GM18502 (cell line): ENCODE measurements around the gene MS4A6E.
"Not testable (repeated sequence)": the region's sequence is repeated elsewhere in the genome, so short reads cannot be mapped to it uniquely, and the experiment has no call there.

Experiments used
- ATAC-seq: cut with Tn5 transposase; IDR thresholded peaks from one replicate; pipeline ENCODE4 v1.9.1; 2021; ENCODE audit warnings: mild to moderate bottlenecking; ENCODE audit not compliant: unreplicated experiment, poor library complexity

The MS4A6E gene

GRCh38 chr11:60334005-60334620, 7.1 kb downstream of the MS4A6E start:
- peak; percentile 53 for ATAC-seq

DNA sequence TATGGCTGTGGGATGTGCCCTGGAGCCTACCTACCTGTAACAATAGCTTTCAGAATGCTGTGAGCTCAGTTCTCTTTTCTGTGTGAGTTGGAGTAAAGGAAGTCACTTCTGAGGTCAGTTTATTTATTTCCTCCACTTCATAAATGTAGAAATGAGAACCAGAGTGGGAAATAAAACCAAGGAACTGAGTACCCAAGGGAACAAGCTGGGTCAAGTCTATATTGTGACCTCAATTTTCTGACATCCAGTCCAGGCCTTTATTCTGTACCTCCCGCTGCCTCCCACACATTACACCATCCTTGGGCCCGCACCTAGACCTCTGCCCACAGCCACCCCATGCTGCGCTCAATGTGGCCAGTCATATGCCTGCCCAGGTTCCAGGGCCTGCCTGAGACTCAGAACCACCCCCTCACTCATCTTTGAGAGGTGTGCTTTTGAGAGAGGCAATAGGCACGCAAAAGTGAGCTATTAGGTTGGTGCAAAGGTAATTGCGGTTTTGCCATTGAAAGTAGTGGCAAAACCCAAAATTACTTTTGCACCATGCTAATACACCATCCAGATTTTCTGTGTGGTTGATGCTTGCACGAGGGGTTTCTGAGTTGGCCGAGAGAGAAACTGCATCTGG, 9.8 kb downstream of the MS4A6E start:
- ATAC-seq: no peak

GRCh38 chr11:60338053-60338452, 11.0 kb downstream of the MS4A6E start:
- no peak for ATAC-seq

GRCh38 chr11:60339356-60339755, 12.3 kb downstream of the MS4A6E start:
- ATAC-seq: no peak

DNA sequence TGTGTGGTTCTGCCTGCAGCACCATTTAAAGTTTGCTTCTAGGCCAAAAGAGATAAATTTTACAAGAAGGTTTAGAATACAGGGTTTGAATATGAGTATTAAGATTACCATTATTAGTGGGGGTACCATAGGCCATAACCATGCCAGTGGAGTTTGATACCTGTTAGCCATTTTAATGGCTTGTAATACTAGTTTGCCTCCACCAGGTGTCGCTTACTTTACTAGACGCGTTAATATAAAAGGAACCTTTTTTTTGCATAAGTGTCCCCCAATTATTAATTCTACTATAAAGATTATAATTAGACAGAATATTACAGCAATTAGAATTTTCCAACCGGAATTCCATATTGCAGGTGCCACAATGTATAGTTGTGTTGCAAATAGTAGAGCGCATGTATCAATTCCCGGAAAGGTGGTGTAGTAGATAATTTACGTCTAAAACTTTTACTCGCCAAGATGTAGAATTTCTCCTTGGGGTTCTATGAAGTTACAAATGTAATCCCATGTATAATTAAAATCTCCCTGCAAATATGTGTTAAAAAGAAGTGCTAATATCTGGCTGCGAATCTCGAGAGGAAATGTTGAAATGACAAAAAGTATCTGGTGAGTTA, 16.1 kb downstream of the MS4A6E start:
- ATAC-seq: no peak

- no peak for ATAC-seq
These were observed 17.1 kb downstream of the MS4A6E start for GRCh38 chr11:60344146-60344545.

GRCh38 chr11:60345489-60345888, 18.4 kb downstream of the MS4A6E start:
- peak; percentile 58 for ATAC-seq

- ATAC-seq: no peak
These were observed 20.2 kb downstream of the MS4A6E start for GRCh38 chr11:60347084-60347797.

DNA sequence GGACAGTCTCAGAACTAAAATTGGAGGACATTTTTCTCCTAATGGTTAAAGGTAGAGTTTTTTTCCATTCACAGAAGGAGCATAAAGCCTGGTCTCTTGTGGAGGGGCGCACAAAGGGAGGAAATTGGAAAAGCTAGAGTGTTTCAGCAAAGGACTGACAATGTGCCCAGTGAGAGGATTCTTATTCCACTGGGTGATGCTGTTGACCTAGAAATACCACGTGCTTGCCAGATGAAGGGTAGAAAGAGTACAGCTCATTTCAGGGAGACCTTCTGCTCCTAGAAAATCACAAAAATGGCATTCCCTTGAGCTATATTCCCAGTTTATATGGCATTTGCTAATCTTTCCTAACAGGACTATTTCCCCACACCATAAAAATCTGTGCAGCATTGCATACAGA, 21.1 kb downstream of the MS4A6E start:
- ATAC-seq: no peak

- ATAC-seq: no peak
These were observed 22.9 kb downstream of the MS4A6E start for GRCh38 chr11:60349990-60350389.

- no peak for ATAC-seq
These were observed 30.7 kb downstream of the MS4A6E start for GRCh38 chr11:60357771-60358170.

DNA sequence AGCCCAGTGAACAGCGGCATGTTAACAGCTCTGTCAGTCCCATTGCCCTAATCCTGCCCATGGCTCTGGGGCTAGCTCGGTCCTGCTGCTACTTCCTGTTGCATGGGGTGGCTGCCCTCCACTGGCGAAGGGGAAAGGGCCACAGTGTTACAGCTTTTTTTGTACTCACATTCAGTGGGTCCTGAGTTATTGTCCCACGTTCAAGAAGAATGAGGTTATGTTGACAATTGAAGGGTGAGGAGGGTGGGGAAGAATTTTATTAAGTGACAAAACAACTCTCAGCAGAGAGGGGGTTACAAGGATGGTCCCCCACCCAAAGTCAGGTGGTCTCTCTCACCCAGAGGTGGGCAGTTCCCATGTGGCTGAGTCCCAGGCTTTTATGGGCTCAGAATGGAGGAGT, 33.6 kb downstream of the MS4A6E start:
- no peak for ATAC-seq

- no peak for ATAC-seq
These were observed 35.2 kb downstream of the MS4A6E start for GRCh38 chr11:60362241-60362640.

DNA sequence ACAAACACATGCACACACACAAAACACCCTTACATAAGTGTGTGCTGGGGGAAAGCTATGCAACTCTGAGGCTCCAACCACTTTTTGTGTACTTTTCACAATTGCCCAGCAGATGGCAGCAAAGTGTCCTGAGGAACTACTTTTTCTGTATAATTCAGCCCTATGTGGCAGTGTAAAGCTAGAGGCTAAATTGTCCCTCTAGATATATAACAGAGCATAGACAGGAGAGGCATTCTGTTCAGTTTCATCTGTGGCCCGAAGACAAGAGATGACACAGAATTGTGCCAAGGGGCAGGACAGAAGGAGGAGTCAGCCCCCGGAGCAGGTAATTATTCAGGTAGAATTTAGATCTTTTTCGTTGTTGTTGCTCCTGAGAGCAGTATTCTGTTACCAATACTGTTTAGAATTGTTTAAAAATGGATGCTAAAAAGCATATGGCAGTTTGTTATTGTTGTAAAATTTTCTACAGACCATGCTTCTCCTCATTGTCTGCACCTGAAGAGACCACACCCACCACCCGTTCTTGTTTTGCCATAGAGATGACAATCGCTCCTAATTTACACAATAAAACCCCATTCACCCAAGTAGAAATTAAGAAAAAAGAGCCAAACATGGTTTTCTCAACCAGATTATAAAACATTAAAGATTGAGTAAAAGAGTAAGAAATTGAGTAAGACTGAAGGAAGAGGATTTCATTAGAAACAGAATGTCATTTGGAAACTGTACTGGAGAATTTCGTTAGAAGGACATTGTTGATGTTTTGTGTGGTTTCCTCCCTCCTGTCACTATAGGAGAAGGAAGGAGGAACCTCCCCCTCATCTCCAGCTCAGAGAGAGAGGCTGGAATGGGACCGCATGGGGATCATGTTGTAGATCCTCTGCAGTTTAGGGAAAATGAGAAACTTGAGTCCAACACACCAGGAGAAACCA, 36.8 kb downstream of the MS4A6E start:
- peak; percentile 64 for ATAC-seq

DNA sequence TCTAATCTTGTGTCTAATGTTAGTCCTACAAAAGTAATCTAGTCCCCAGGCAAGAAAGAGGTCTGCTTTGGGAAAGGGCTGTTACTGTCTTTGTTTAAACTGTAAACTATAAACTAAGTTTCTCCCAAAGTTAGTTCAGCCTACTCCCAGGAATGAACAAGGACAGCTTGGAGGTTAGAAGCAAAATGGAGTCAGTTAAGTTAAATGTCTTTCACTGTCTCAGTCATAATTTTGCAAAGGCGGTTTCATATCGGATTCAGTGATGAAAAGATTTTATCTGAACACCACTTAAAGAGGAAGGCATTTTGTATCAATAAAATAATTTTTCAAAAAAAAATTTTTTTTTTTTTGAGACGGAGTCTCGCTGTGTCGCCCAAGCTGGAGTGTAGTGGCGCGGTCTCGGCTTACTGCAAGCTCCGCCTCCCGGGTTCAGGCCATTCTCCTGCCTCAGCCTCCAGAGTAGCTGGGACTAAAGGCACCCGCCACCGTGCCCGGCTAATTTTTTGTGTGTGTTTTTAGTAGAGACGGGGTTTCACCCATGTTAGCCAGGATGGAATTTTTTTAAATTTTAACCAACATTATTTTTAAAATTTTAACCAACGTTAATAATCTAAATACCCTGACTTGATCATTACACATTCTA, 39.3 kb downstream of the MS4A6E start:
- ATAC-seq: not testable (repeated sequence)

- peak; percentile 85 for ATAC-seq
These were observed 40.0 kb downstream of the MS4A6E start for GRCh38 chr11:60367009-60367408.

- ATAC-seq: no peak
These were observed 40.8 kb downstream of the MS4A6E start for GRCh38 chr11:60367896-60368295.

DNA sequence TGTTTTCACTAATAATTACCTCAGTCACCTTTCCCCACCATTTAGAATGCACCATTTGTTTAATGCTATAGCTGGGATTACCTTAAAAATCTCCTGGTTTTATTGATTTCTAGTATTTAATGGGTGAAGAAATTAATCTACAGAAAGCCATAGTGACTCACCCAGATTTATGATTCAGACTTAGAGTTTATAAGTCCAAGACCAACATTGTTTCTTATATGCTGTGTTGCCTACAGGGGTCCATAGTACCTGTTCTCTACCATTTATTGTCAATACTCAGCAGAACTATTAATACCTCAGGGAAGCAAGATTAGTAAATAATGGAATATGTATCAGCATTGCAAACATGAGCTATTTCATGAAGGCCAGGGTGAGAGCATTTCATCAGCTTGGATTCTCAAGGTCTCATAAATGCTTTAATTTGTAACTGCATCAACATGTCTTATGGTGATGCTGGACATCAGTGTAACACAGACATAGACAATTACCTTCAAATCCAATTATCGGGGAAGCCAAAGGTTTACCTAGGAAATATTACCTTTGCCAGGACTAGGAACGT, 43.3 kb downstream of the MS4A6E start:
- ATAC-seq: no peak

- no peak for ATAC-seq
These were observed 43.8 kb downstream of the MS4A6E start for GRCh38 chr11:60370811-60371298.
